Astrocyte of the cerebellum (primary cell): Measurements from ENCODE around the gene PEX19.
A peak's percentile ranks its signal among the peaks of the same experiment; 100 is the strongest.

Source experiments
- DNase-seq: peaks from one replicate; pipeline ENCODE4 v3.0.0-alpha.2; 2011; ENCODE audit warnings: low read depth
- H3K4me3 ChIP-seq: 2 replicates; pipeline ENCODE4 v1.5.1; 2011; ENCODE audit warnings: mild to moderate bottlenecking, low read depth, low read length, moderate library complexity
- CTCF ChIP-seq: IDR thresholded peaks from 2 replicates; pipeline ENCODE4 v1.5.1; 2012; ENCODE audit warnings: low read length, low read depth, moderate library complexity, mild to moderate bottlenecking; ENCODE audit errors: missing control alignments
- in situ Hi-C: cut with HindIII; loops from 2 replicates; pipeline ENCODE4 v1.10.0; 2017; ENCODE audit warnings: low sequenced_read_pairs

Gene PEX19

GRCh38 chr1:160284782-160285344 is at the start of gene PEX19:
PEX19 (minus strand) TSS chr1:160285133; CDS start chr1:160285124, 9 bp downstream.
- DNase-seq = peak; percentile 87
- TF ChIP-seq CTCF = no peak
- peak within 1 kb of the TSS; percentile 96 for H3K4me3 ChIP-seq
- in situ Hi-C loops = no loop called here

GRCh38 chr1:160332516-160332915 is 47.6 kb upstream of the PEX19 start:
- no peak for DNase-seq
- no peak overlapping the region for H3K4me3 ChIP-seq
- no peak for TF ChIP-seq CTCF
- in situ Hi-C loops = no loop called here

- no peak overlapping the region for H3K4me3 ChIP-seq
- in situ Hi-C loops = no loop called here
- TF ChIP-seq CTCF = no peak
- no peak for DNase-seq
Observed at GRCh38 chr1:160330119-160330518, 45.2 kb upstream of the PEX19 start.

- in situ Hi-C loops = loop anchor here (5.0 to 10.0 kb wide), 2 partner anchors 51 to 133 kb away; partner anchors contain the start of gene CASQ1
- H3K4me3 ChIP-seq = no peak overlapping the region
- DNase-seq = no peak
- TF ChIP-seq CTCF = no peak
Observed at GRCh38 chr1:160328184-160328583, 43.3 kb upstream of the PEX19 start.

GRCh38 chr1:160326418-160326817 is 41.5 kb upstream of the PEX19 start:
- TF ChIP-seq CTCF = no peak
- H3K4me3 ChIP-seq = no peak overlapping the region
- in situ Hi-C loops = loop anchor here (5.0 to 10.0 kb wide), 2 partner anchors 49 to 132 kb away; partner anchors contain the start of gene CASQ1
- no peak for DNase-seq

GRCh38 chr1:160325252-160325651 is 40.3 kb upstream of the PEX19 start:
- in situ Hi-C loops = loop anchor here (5.0 to 10.0 kb wide), 2 partner anchors 48 to 130 kb away; partner anchors contain the start of gene CASQ1
- TF ChIP-seq CTCF = no peak
- DNase-seq = no peak
- H3K4me3 ChIP-seq = no peak overlapping the region
